ENCODE data around the gene ARCN1. TPM values are rescaled to one million over a fixed set of nuclear protein-coding genes. Genes with fewer than 3 reads are reported as not detected.
A peak's percentile ranks its signal among the peaks of the same experiment; 100 is the strongest.
"Not testable (repeated sequence)": the region's sequence is repeated elsewhere in the genome, so short reads cannot be mapped to it uniquely, and the experiment has no call there.

The ARCN1 gene
- total RNA-seq, 1 donor from 2014 or later: 122 TPM

GRCh38 chr11:118547132-118547531, 25.1 kb upstream of the ARCN1 start:
- ATAC-seq (no peak), DNase-seq (no peak)
- no peaks in the 10 kb centered on the region for H3K27me3 ChIP-seq (ENCODE audit: low read depth)
- no peak overlapping the region for H3K27ac ChIP-seq
- no peaks in the 10 kb centered on the region for H3K9me3 ChIP-seq
- TF ChIP-seq CTCF (IDR thresholded peaks at IDR 0.05): no peak
- intact Hi-C loops (cut with DNase I): no loop called here
- peaks cover 60% of the 10 kb centered on the region for H3K36me3 ChIP-seq
- no peaks in the 10 kb centered on the region for H3K4me1 ChIP-seq
- no peak overlapping the region for H3K4me3 ChIP-seq

GRCh38 chr11:118552341-118552740, 19.9 kb upstream of the ARCN1 start:
- Histone ChIP-seq H3K27me3 (ENCODE audit: low read depth) (no peaks in the 10 kb centered on the region), H3K4me1 (no peaks in the 10 kb centered on the region), H3K36me3 (peaks cover 65% of the 10 kb centered on the region), H3K27ac (no peak overlapping the region), H3K9me3 (no peaks in the 10 kb centered on the region), H3K4me3 (no peak overlapping the region)
- intact Hi-C loops (cut with DNase I): no loop called here
- no peak for ATAC-seq
- DNase-seq: no peak
- TF ChIP-seq CTCF (IDR thresholded peaks at IDR 0.05): no peak

- DNase-seq (no peak), ATAC-seq (no peak)
- TF ChIP-seq CTCF (IDR thresholded peaks at IDR 0.05): no peak
- Histone ChIP-seq H3K4me3 (no peak overlapping the region), H3K36me3 (peaks cover 30% of the 10 kb centered on the region), H3K27me3 (ENCODE audit: low read depth) (no peaks in the 10 kb centered on the region), H3K9me3 (no peaks in the 10 kb centered on the region), H3K4me1 (peaks cover 10% of the 10 kb centered on the region), H3K27ac (no peak overlapping the region)
- intact Hi-C loops (cut with DNase I): no loop called here
These were observed 11.4 kb upstream of the ARCN1 start for GRCh38 chr11:118560806-118561205.

GRCh38 chr11:118565051-118565450, 7.2 kb upstream of the ARCN1 start:
- H3K27ac ChIP-seq: no peak overlapping the region
- H3K4me3 ChIP-seq: peak overlapping the region; percentile 68
- no peak for ATAC-seq
- no peaks in the 10 kb centered on the region for H3K27me3 ChIP-seq (ENCODE audit: low read depth)
- no peak for DNase-seq
- no peaks in the 10 kb centered on the region for H3K9me3 ChIP-seq
- peaks cover under 1% of the 10 kb centered on the region for H3K36me3 ChIP-seq
- intact Hi-C loops (cut with DNase I): no loop called here
- peaks cover 10% of the 10 kb centered on the region for H3K4me1 ChIP-seq
- TF ChIP-seq CTCF (IDR thresholded peaks at IDR 0.05): no peak

GRCh38 chr11:118569670-118570069, 2.5 kb upstream of the ARCN1 start:
- Histone ChIP-seq H3K4me1 (peaks cover 22% of the 10 kb centered on the region), H3K36me3 (no peaks in the 10 kb centered on the region), H3K9me3 (no peaks in the 10 kb centered on the region), H3K27me3 (ENCODE audit: low read depth) (no peaks in the 10 kb centered on the region), H3K27ac (no peak overlapping the region), H3K4me3 (no peak overlapping the region)
- no peak for TF ChIP-seq CTCF (IDR thresholded peaks at IDR 0.05)
- no peak for DNase-seq
- intact Hi-C loops (cut with DNase I): no loop called here
- ATAC-seq: no peak

- no peak for TF ChIP-seq CTCF (IDR thresholded peaks at IDR 0.05)
- DNase-seq (no peak), ATAC-seq (no peak)
- intact Hi-C loops (cut with DNase I): no loop called here
- Histone ChIP-seq H3K4me1 (peaks cover 28% of the 10 kb centered on the region), H3K27ac (no peak overlapping the region), H3K27me3 (ENCODE audit: low read depth) (no peaks in the 10 kb centered on the region), H3K4me3 (no peak overlapping the region), H3K36me3 (no peaks in the 10 kb centered on the region), H3K9me3 (no peaks in the 10 kb centered on the region)
These were observed 1.4 kb upstream of the ARCN1 start for GRCh38 chr11:118570787-118571186.

- peaks cover 34% of the 10 kb centered on the region for H3K4me1 ChIP-seq
- ATAC-seq; H3K9me3 ChIP-seq; intact Hi-C loops (cut with DNase I); H3K36me3 ChIP-seq; H3K27me3 ChIP-seq (ENCODE audit: low read depth): not testable (repeated sequence)
- peak overlapping the region; percentile 99 for H3K27ac ChIP-seq
- peak overlapping the region; percentile 99 for H3K4me3 ChIP-seq
- peak; percentile 55 for DNase-seq
These were observed 528 bp upstream of the ARCN1 start for GRCh38 chr11:118571701-118572060.
